AG10803 (cell line): ENCODE results near the gene SPG7.

Source experiments
- DNase-seq: peaks from one replicate; pipeline ENCODE4 v3.0.0; 2010; ENCODE audit warnings: low read depth
- H3K4me3 ChIP-seq: 2 replicates; pipeline ENCODE4 v1.5.1; 2011; ENCODE audit warnings: mild to moderate bottlenecking, low read length, control low read depth
- TF ChIP-seq, protein P1 (sequence below): conservative IDR thresholded peaks from 2 replicates; pipeline ENCODE4 v1.5.1; 2011; ENCODE audit warnings: mild to moderate bottlenecking, low read length, control low read depth, inconsistent platforms

The SPG7 gene

DNA sequence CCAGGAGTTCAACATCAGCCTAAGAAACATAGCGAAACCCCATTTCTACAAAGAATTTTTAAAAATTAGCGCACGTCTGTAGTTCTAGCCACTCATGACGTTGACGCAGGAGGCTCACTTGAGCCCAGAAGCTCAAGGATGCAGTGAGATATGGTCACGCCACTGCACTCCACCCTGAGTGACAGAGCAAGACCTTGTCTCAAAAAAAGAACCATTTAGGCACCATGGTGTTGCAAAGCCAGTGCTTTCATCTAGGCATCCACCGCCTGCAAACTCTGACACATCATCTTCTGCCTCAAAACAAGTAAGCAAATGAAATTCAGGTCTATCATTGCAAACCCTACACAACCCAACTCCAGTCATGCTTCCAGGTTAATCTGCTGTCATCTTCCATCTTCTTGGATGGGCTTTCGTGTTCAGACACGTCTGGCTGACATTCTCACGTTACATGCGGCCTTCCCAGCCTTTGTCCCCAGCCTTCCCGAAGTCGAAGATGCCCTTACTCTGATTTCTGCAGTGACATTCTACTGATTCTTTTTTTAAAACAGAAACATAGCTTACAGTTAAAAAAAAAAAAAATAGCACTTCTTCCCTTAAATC lies 26.7 kb upstream of the SPG7 start:
- DNase-seq = no peak
- no peak overlapping the region for H3K4me3 ChIP-seq
- TF ChIP-seq, protein P1, sequence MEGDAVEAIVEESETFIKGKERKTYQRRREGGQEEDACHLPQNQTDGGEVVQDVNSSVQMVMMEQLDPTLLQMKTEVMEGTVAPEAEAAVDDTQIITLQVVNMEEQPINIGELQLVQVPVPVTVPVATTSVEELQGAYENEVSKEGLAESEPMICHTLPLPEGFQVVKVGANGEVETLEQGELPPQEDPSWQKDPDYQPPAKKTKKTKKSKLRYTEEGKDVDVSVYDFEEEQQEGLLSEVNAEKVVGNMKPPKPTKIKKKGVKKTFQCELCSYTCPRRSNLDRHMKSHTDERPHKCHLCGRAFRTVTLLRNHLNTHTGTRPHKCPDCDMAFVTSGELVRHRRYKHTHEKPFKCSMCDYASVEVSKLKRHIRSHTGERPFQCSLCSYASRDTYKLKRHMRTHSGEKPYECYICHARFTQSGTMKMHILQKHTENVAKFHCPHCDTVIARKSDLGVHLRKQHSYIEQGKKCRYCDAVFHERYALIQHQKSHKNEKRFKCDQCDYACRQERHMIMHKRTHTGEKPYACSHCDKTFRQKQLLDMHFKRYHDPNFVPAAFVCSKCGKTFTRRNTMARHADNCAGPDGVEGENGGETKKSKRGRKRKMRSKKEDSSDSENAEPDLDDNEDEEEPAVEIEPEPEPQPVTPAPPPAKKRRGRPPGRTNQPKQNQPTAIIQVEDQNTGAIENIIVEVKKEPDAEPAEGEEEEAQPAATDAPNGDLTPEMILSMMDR = no peak

DNA sequence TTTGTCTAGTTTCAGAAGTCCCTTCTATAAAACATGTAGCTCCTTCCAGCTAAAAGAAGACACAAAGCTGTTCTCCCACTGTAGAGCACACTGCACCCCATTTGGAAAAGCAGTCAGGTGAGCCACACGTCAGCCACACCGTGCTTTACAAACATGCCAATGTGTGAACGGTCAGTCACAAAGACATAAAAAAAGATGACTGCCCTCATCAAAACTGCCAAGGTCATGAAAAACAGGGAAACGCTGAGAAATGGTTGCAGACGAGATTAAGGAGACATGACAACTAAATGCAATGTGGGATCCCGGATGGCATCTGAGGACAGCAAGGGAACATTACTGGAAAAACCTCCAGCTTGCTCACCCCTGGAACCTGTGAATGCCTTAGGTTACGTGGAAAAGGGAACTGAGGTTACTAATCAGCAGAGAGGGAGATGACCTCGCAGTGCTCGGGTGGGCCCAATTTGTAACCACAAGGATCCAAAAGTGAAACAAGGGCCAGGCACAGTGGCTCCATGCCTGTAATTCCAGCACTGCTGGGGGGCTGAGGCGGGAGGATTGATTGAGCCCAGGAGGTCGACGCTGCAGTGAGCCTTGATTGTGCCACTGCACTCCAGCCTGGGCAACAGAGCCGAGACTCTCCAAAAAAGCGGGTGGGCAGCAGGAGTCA lies 25.9 kb upstream of the SPG7 start:
- no peak for DNase-seq
- no peak overlapping the region; the same call in 1 of the 2 replicates for H3K4me3 ChIP-seq
- TF ChIP-seq, protein P1 = no peak

DNA sequence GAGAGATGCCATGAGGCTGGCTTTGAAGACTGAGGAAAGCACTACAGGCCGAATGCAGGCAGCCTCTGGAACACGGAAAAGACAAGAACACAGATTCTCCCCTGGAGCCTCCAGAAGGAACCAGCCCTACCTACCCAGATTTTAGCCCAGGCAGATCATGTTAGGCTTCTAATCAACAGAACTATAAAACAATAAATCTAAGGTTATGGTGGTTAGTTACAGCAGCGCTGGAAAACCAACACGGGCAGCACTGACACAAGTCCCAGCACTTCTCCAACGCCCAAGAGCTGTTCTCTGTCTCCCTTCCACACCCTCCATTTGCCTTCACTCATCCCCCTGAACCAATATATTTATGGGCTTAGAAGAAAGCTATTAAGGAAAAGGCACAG lies 25.4 kb upstream of the SPG7 start:
- no peak overlapping the region for H3K4me3 ChIP-seq
- no peak for DNase-seq
- TF ChIP-seq, protein P1 = no peak

DNA sequence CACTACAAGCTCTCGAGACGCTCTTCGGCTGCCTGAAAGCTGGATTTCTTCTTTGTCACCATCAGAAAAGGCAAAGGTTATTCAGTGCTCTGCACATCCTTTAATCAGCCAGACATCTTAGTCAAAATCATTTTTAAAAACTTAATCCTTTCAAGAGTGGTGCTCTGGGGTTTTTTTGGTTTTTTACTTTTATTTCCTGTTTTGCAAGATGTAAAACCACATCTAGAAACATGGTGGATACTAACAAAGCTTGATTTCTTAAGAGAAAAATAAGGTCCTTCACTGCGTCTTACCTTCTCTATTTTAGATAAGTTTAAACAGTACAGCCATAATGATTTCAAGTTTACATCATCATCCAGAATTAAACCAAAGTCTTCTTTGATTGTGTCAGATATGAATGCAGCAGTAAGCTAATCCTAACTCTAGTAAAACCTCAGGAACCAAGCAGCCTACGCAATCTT lies 24.1 kb upstream of the SPG7 start:
- no peak for DNase-seq
- TF ChIP-seq, protein P1 = no peak
- H3K4me3 ChIP-seq = no peak overlapping the region

DNA sequence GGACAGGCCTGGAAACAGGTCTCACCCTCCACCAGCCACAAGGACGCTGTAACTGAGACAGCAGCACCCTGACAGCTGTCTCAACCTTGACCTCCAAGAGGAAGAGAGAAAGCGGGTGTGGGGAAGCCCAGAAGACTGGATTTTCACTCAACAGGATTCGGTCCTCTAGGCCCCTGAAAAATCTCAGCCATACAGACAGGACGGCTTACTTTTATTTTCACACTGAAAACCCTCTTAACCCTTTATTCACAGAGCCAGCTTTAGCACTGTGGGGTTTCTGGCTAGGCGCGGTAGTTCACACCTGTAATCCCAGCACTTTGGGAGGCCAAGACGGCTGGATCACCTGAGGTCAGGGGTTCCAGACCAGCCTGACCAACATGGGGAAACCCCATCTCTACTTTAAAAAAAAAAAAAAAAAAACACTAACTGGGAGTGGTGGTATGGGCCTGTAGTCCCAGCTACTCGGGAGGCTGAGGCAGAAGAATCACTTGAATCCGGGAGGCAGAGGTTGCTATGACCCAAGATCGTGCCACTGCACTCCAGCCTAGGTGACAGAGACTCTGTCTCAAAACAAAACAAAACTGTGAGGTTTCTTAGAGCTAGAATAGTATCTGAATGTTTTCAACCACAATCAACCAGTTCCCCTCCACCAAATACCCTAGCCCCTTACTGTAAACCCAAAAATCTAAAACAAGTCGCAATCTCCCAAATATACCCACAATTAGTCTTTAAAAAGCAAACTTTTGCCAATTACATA lies 23.1 kb upstream of the SPG7 start:
- TF ChIP-seq, protein P1 = no peak
- no peak for DNase-seq
- H3K4me3 ChIP-seq = no peak overlapping the region

DNA sequence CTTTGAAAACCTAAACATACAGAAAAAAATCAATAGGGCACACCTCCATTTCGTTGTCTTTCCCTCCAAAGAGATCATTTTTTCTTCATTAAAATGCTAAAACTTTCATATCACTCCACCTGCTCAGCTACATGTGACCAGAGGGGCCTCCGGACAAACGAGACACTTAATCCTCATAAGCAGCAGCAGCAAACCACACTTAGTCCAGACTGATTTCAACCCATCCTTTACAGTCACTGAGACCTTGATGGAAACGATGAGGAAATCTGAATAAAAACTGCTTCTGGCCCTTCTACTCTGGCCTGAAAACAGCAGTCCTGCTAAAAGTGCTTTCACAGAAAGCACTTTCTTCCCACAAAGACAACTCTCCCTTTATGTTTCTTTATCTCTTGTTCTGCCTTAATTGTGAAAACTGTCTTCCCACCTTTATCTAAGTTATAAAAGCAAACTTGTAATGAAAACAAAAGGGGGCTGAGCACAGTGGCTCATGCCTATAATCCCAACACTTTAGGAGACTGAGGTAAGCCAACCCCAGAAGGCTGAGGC lies 22.4 kb upstream of the SPG7 start:
- no peak for DNase-seq
- TF ChIP-seq, protein P1 = no peak
- no peak overlapping the region for H3K4me3 ChIP-seq
